OCI-LY1 (cell line): ENCODE results near the gene SST.

ENCODE experiments used
- CTCF ChIP-seq: fragments of 200-600 bp; sonication (generic), shearing (Covaris generic); IDR thresholded peaks from 2 replicates; pipeline ENCODE4 v1.5.1; 2017; ENCODE audit warnings: mild to moderate bottlenecking, antibody characterized with exemption, low read length, moderate library complexity, mixed read lengths
- EZH2 ChIP-seq: fragments of 200-600 bp; sonication (generic), shearing (Covaris generic); IDR thresholded peaks from 2 replicates; pipeline ENCODE4 v1.8.0; 2017; ENCODE audit warnings: borderline replicate concordance, mixed run types, mild to moderate bottlenecking, antibody characterized with exemption, low read length, moderate library complexity, mixed read lengths

- TF ChIP-seq EZH2, result no peak
- no peak for TF ChIP-seq CTCF
Observed at GRCh38 chr3:187640569-187641059, 29.6 kb downstream of the SST start.
